H1 (cell line): ENCODE data around the gene PRKCA. TPM values are rescaled to one million over a fixed set of nuclear protein-coding genes. Genes with fewer than 3 reads are reported as not detected.

Source experiments
- CTCF ChIA-PET: fragments of 300-600 bp; sonication (Branson Sonifier 250); formaldehyde crosslinking; loops from one replicate; lab custom pipeline; 2021; ENCODE audit not compliant: partially characterized antibody; lab: Charles Lee
- POLR2A ChIA-PET: fragments of 300-600 bp; sonication (Branson Sonifier 250); formaldehyde crosslinking; loops from one replicate; lab custom pipeline; 2021; ENCODE audit warnings: inconsistent platforms; ENCODE audit not compliant: partially characterized antibody; lab: Charles Lee
- DNase-seq, 2 experiments: peaks; one replicate each; pipeline versions ENCODE4 v3.0.0 to v3.0.0-alpha.2; 2010 to 2022; ENCODE audit warnings: low spot score in 2 of 2, low read depth in 1 of 2, mixed read lengths in 1 of 2
- FAIRE-seq: peaks from 2 replicates; lab custom pipeline; 2011; peaks lifted over from hg19 to GRCh38; lab: Jason Lieb, UNC
- H2AFZ ChIP-seq: 2 replicates; pipeline ENCODE4 v1.8.1; 2012; ENCODE audit warnings: low read length, inconsistent platforms
- H2AK5ac ChIP-seq: 2 replicates; pipeline ENCODE4 v1.6.1; 2013; ENCODE audit warnings: low read depth, low read length
- H2BK120ac ChIP-seq: replicated peaks from 2 replicates; pipeline ENCODE3; 2013; ENCODE audit warnings: low read depth, low read length, inconsistent platforms
- H2BK12ac ChIP-seq: 2 replicates; pipeline ENCODE4 v1.6.1; 2013; ENCODE audit warnings: low read depth, low read length
- H2BK15ac ChIP-seq: 2 replicates; pipeline ENCODE4 v1.6.1; 2013; ENCODE audit warnings: low read length
- H2BK20ac ChIP-seq: 2 replicates; pipeline ENCODE4 v1.6.1; 2013; ENCODE audit warnings: low read length
- H2BK5ac ChIP-seq: 2 replicates; pipeline ENCODE4 v1.6.1; 2013; ENCODE audit warnings: low read depth, low read length
- H3K14ac ChIP-seq: 2 replicates; pipeline ENCODE4 v1.6.1; 2013; ENCODE audit warnings: inconsistent platforms; ENCODE audit not compliant: insufficient read length
- H3K18ac ChIP-seq: 2 replicates; pipeline ENCODE4 v1.6.1; 2013; ENCODE audit warnings: low read length; ENCODE audit errors: extremely low read depth
- H3K23ac ChIP-seq: 2 replicates; pipeline ENCODE4 v1.6.1; 2013; ENCODE audit warnings: inconsistent platforms; ENCODE audit not compliant: insufficient read length
- H3K23me2 ChIP-seq: 2 replicates; pipeline ENCODE4 v1.6.1; 2013; ENCODE audit warnings: low read depth, low read length
- H3K27ac ChIP-seq: 2 replicates; pipeline ENCODE4 v1.6.1; 2011; ENCODE audit warnings: low read depth, low read length, inconsistent platforms
- H3K27me3 ChIP-seq, 4 experiments: replicated peaks in 1 of 4; 1 replicate in 1 of 4; 2 replicates in 3 of 4; pipeline versions ENCODE4 v1.6.1 to v1.8.1; 2011 to 2013; ENCODE audit warnings: low read length in 3 of 4, mild to moderate bottlenecking in 3 of 4, inconsistent platforms in 2 of 4, mixed read lengths in 2 of 4, moderate library complexity in 1 of 4; ENCODE audit not compliant: control insufficient read depth in 3 of 4, insufficient read depth in 3 of 4; ENCODE audit errors: extremely low read depth in 1 of 4
- H3K36me3 ChIP-seq, 4 experiments: 2 replicates each; pipeline versions ENCODE4 v1.6.1 to v1.8.1; 2011 to 2013; ENCODE audit warnings: mild to moderate bottlenecking in 4 of 4, low read length in 3 of 4, moderate library complexity in 2 of 4, control low read depth in 1 of 4, inconsistent platforms in 1 of 4; ENCODE audit not compliant: insufficient read depth in 4 of 4, control insufficient read depth in 2 of 4
- H3K4ac ChIP-seq: replicated peaks from 2 replicates; pipeline ENCODE3; 2013; ENCODE audit warnings: low read length, low read depth, mixed read lengths, inconsistent platforms; ENCODE audit not compliant: insufficient read length
- H3K4me1 ChIP-seq, 4 experiments: replicated peaks in 1 of 4; 1 replicate in 1 of 4; 2 replicates in 3 of 4; pipeline versions ENCODE4 v1.6.1 to v1.8.1; 2011 to 2013; ENCODE audit warnings: low read length in 3 of 4, inconsistent platforms in 2 of 4, mixed read lengths in 1 of 4; ENCODE audit not compliant: insufficient read depth in 4 of 4, control insufficient read depth in 3 of 4
- H3K4me2 ChIP-seq, 2 experiments: 2 replicates each; pipeline versions ENCODE4 v1.6.1 to v1.8.1; 2011 to 2013; ENCODE audit warnings: low read depth in 2 of 2, low read length in 2 of 2, control low read depth in 1 of 2, inconsistent platforms in 1 of 2, mild to moderate bottlenecking in 1 of 2; ENCODE audit not compliant: insufficient read depth in 1 of 2
- H3K4me3 ChIP-seq, 4 experiments: fragments of 200-600, 300-600 bp in 1 of 4; sonication (generic), shearing (Covaris generic), sonication (Bioruptor Twin) in 1 of 4; 2 replicates each; pipeline versions ENCODE4 v1.5.1 to v1.8.1; 2011 to 2016; ENCODE audit warnings: low read length in 4 of 4, low read depth in 3 of 4, control low read depth in 2 of 4, inconsistent platforms in 2 of 4, mild to moderate bottlenecking in 2 of 4, mixed read lengths in 1 of 4, moderate library complexity in 1 of 4; ENCODE audit not compliant: insufficient read depth in 2 of 4; ENCODE audit errors: extremely low read depth in 1 of 4
- H3K56ac ChIP-seq: replicated peaks from 2 replicates; pipeline ENCODE3; 2013; ENCODE audit warnings: low read depth, mild to moderate bottlenecking, mixed read lengths, low read length, inconsistent platforms; ENCODE audit not compliant: insufficient read length
- H3K79me1 ChIP-seq: 2 replicates; pipeline ENCODE4 v1.6.1; 2013; ENCODE audit warnings: low read depth, low read length, control low read depth
- H3K79me2 ChIP-seq, 2 experiments: 2 replicates each; pipeline versions ENCODE4 v1.6.1 to v1.8.1; 2012 to 2013; ENCODE audit warnings: low read length in 2 of 2, mild to moderate bottlenecking in 2 of 2, inconsistent platforms in 1 of 2; ENCODE audit not compliant: insufficient read depth in 2 of 2, control insufficient read depth in 1 of 2
- H3K9ac ChIP-seq, 4 experiments: replicated peaks in 1 of 4; 1 replicate in 1 of 4; 2 replicates in 3 of 4; pipeline versions ENCODE4 v1.6.1 to v1.8.1; 2011 to 2013; ENCODE audit warnings: low read depth in 3 of 4, low read length in 3 of 4, control low read depth in 2 of 4, mild to moderate bottlenecking in 2 of 4, moderate library complexity in 2 of 4, inconsistent platforms in 1 of 4; ENCODE audit errors: extremely low read depth in 1 of 4
- H3K9me3 ChIP-seq, 2 experiments: 2 replicates each; pipeline versions ENCODE4 v1.6.1 to v1.8.1; 2012 to 2013; ENCODE audit warnings: mild to moderate bottlenecking in 2 of 2, moderate library complexity in 2 of 2, control low read depth in 1 of 2, inconsistent platforms in 1 of 2, low read depth in 1 of 2, low read length in 1 of 2, mixed read lengths in 1 of 2; ENCODE audit not compliant: insufficient read depth in 2 of 2
- H4K20me1 ChIP-seq, 2 experiments: replicated peaks in 1 of 2; 2 replicates each; pipeline versions ENCODE3 to v1.8.1; 2011 to 2013; ENCODE audit warnings: inconsistent platforms in 2 of 2, low read length in 2 of 2, mild to moderate bottlenecking in 1 of 2; ENCODE audit not compliant: insufficient read depth in 2 of 2, control insufficient read depth in 1 of 2
- H4K5ac ChIP-seq: 2 replicates; pipeline ENCODE4 v1.6.1; 2013; ENCODE audit warnings: low read length, low read depth, mixed read lengths, inconsistent platforms; ENCODE audit not compliant: insufficient read length
- H4K8ac ChIP-seq: 2 replicates; pipeline ENCODE4 v1.8.0; 2013; ENCODE audit warnings: mild to moderate bottlenecking, moderate library complexity, low read length, inconsistent platforms; ENCODE audit not compliant: insufficient read depth; ENCODE audit errors: extremely low read depth
- H4K91ac ChIP-seq: replicated peaks from 2 replicates; pipeline ENCODE3; 2013; ENCODE audit warnings: low read length, mixed read lengths, inconsistent platforms; ENCODE audit not compliant: insufficient read length
- BCL11A ChIP-seq, 2 experiments: IDR thresholded peaks; one replicate each; pipeline ENCODE4 v1.6.1; 2011; ENCODE audit warnings: low read depth in 2 of 2, low read length in 2 of 2, mild to moderate bottlenecking in 2 of 2
- EP300 ChIP-seq, 2 experiments: IDR thresholded peaks; 1 replicate in 1 of 2; 2 replicates in 1 of 2; pipeline ENCODE4 v1.6.1; 2011 to 2012; ENCODE audit warnings: low read depth in 2 of 2, low read length in 2 of 2, mild to moderate bottlenecking in 2 of 2, borderline replicate concordance in 1 of 2, inconsistent platforms in 1 of 2, moderate library complexity in 1 of 2
- KDM1A ChIP-seq: fragments of 200-600, 300-600 bp; sonication (generic); IDR thresholded peaks from 2 replicates; pipeline ENCODE4 v1.7.1; 2016; ENCODE audit warnings: mild to moderate bottlenecking, low read length, borderline replicate concordance
- MAX ChIP-seq: IDR thresholded peaks from 2 replicates; pipeline ENCODE4 v1.6.1; 2012; ENCODE audit warnings: inconsistent platforms
- NANOG ChIP-seq: IDR thresholded peaks from 2 replicates; pipeline ENCODE4 v1.6.1; 2011; ENCODE audit warnings: low read length, low read depth, mild to moderate bottlenecking, inconsistent platforms; ENCODE audit not compliant: insufficient read depth, poor library complexity, severe bottlenecking
- RAD21 ChIP-seq, 2 experiments: IDR thresholded peaks in 1 of 2; conservative IDR thresholded peaks in 1 of 2; 2 replicates each; pipeline ENCODE4 v1.6.1; 2011; ENCODE audit warnings: low read depth in 2 of 2, low read length in 2 of 2, improper control_type of control experiment in 1 of 2, inconsistent platforms in 1 of 2, mild to moderate bottlenecking in 1 of 2, moderate library complexity in 1 of 2
- RBBP5 ChIP-seq: IDR thresholded peaks from 2 replicates; pipeline ENCODE4 v1.7.1; 2012; ENCODE audit warnings: low read depth, mild to moderate bottlenecking, inconsistent platforms, low read length, moderate library complexity, borderline replicate concordance
- RFX5 ChIP-seq: IDR thresholded peaks from 2 replicates; pipeline ENCODE4 v1.6.1; 2011; ENCODE audit warnings: low read depth, low read length, improper control_type of control experiment, borderline replicate concordance
- SIRT6 ChIP-seq: IDR thresholded peaks from one replicate; pipeline ENCODE4 v1.7.1; 2012; ENCODE audit warnings: low read length, inconsistent platforms
- ZNF274 ChIP-seq: IDR thresholded peaks from 2 replicates; pipeline ENCODE4 v1.7.0; 2012; ENCODE audit warnings: low read length, borderline replicate concordance; ENCODE audit errors: extremely low read depth
- WGBS, 2 experiments: shearing (Covaris generic) in 1 of 2; methylation state at CpG; one replicate each; pipeline versions ENCODE4 v1.1.6 to v1.1.7; 2013 to 2015; ENCODE audit warnings: low lambda C conversion rate in 2 of 2, mixed read lengths in 2 of 2, inconsistent platforms in 1 of 2, low coverage in 1 of 2, missing lambda C conversion rate in 1 of 2; ENCODE audit not compliant: insufficient replicate concordance in 2 of 2, insufficient coverage in 1 of 2, insufficient read length in 1 of 2; ENCODE audit errors: extremely low coverage in 1 of 2, missing lambda C conversion rate in 1 of 2; 5-methylcytosine and 5-hydroxymethylcytosine counted together
- polyA plus RNA-seq, 7 experiments: library from polyadenylated mRNA; depleted of rRNA in 3 of 7; stranded (reverse) in 5 of 7; unstranded in 2 of 7; fragments of >200 nt in 5 of 7; fragments of 200-250 nt in 2 of 7; gene quantifications; 1 replicate in 5 of 7; 2 replicates in 1 of 7; 4 replicates in 1 of 7; pipeline versions ENCODE4 v1.2.1 to v1.2.3, GENCODE V29; 2011 to 2013; ENCODE audit warnings: missing spikeins in 2 of 7, mixed read lengths in 2 of 7
- total RNA-seq: library from RNA; stranded (reverse); fragmentation: NEBNext Ultra II Directional; extraction: Animal tissue kit (Norgen Biotek cat#: 25700); gene quantifications from 2 replicates; pipeline ENCODE4 v1.2.1, GENCODE V29; 2021

PRKCA gene
- total and polyA plus RNA-seq, 2 of the 8 experiments (the other 6 are each of a cell fraction or from before 2014, with no cell fraction given) = 5.8 to 17.8 TPM

DNA sequence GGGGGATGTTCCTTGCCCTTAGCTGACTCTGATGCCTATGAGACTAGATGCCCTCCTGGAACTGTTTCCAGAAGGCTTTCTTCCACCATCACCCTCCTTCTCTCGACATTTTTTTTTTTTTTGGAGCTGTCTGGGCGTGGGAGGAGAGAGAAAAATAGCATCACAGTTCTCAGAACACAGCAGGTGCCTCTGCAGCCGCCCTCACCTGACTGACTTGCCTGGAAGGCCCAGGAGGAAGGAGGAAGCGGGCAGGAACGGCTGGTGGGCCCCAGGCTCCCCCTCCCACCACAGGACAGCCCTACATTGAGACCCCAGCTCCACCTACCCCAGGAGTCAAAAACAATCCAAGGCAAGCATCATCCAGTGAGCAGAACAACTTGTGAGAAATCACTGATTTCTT, 512.2 kb downstream of the PRKCA start:
- Histone ChIP-seq H2AFZ (no peak overlapping the region), H3K9me3 (peaks cover 6 to 11% of the 10 kb centered on the region in 2 experiments; a peak in 3 of 4 replicates), H3K23ac (no peak overlapping the region), H4K8ac (no peak overlapping the region), H3K4me1 (no peaks in the 10 kb centered on the region), H3K23me2 (no peaks in the 10 kb centered on the region), H2AK5ac (no peak overlapping the region), H3K18ac (no peak overlapping the region), H3K4me3 (no peak overlapping the region), H3K27me3 (no peaks in the 10 kb centered on the region), H4K20me1 (no peaks in the 10 kb centered on the region), H2BK5ac (no peak overlapping the region), H3K14ac (no peak overlapping the region), H3K79me2 (no peaks in the 10 kb centered on the region), H3K4ac (no peak overlapping the region), H4K91ac (no peak overlapping the region), H4K5ac (no peak overlapping the region), H2BK12ac (no peak overlapping the region), H2BK20ac (no peak overlapping the region), H3K9ac (no peak overlapping the region), H3K36me3 (no peaks in the 10 kb centered on the region), H3K4me2 (no peak overlapping the region), H2BK15ac (no peak overlapping the region), H3K56ac (no peak overlapping the region), H3K27ac (no peak overlapping the region), H3K79me1 (no peaks in the 10 kb centered on the region), H2BK120ac (no peak overlapping the region)
- ChIA-PET POLR2A (interaction anchor here (1.1 to 1.2 kb wide), 2 partner anchors 16 to 17 kb away, joined by 3 read pairs; no protein-coding TSS in a partner anchor), CTCF (interaction anchor here (0.6 to 1.8 kb wide), 5 partner anchors 17 to 39 kb away, joined by 3 to 6 read pairs (median 3); no protein-coding TSS in a partner anchor)
- 79% methylated on average over 5 of the region's 5 CpGs; no CpG with 5 or more reads in 1 of the 2 experiments for WGBS, 2 experiments
- no peak for FAIRE-seq
- no peak for DNase-seq
- TF ChIP-seq NANOG (no peak), RBBP5 (no peak), KDM1A (no peak), EP300 (IDR thresholded peaks at IDR 0.05; ENCODE audit: borderline replicate concordance in 1 of 2, low read depth in 2 of 2, low read length in 2 of 2) (no peak), RFX5 (no peak), SIRT6 (no peak), MAX (no peak), BCL11A (IDR thresholded peaks at IDR 0.05; ENCODE audit: low read depth in 2 of 2, low read length in 2 of 2) (no peak), RAD21 (IDR thresholded peaks at IDR 0.05 in 1 of 2, conservative IDR thresholded peaks at IDR 0.05 in 1 of 2; ENCODE audit: low read depth in 2 of 2, low read length in 2 of 2) (no peak), ZNF274 (no peak)
